Right lobe of liver (tissue), 4 donors: ENCODE measurements around the gene AGFG2.

ENCODE experiments used
- POLR2A ChIP-seq: fragments of 450-650 bp; IDR thresholded peaks from one replicate; pipeline ENCODE4 v1.6.1; 2017; ENCODE audit warnings: antibody characterized with exemption, mild to moderate bottlenecking
- TF ChIP-seq, protein P1 (sequence below), 4 donors: fragments of 200-600 bp in 3 of 4; fragments of 450-650 bp in 1 of 4; IDR thresholded peaks; one replicate each; pipeline versions ENCODE4 v1.5.1 to v1.8.0; 2016 to 2022; ENCODE audit warnings: antibody characterized with exemption in 4 of 4, mild to moderate bottlenecking in 2 of 4
- donor health status: DM: no; HTN: no; CAD: no.
- donor health status: DM: no; HTN: no; CAD: no.
- donor health status: DM: no; HTN: yes; CAD: no.

DNA sequence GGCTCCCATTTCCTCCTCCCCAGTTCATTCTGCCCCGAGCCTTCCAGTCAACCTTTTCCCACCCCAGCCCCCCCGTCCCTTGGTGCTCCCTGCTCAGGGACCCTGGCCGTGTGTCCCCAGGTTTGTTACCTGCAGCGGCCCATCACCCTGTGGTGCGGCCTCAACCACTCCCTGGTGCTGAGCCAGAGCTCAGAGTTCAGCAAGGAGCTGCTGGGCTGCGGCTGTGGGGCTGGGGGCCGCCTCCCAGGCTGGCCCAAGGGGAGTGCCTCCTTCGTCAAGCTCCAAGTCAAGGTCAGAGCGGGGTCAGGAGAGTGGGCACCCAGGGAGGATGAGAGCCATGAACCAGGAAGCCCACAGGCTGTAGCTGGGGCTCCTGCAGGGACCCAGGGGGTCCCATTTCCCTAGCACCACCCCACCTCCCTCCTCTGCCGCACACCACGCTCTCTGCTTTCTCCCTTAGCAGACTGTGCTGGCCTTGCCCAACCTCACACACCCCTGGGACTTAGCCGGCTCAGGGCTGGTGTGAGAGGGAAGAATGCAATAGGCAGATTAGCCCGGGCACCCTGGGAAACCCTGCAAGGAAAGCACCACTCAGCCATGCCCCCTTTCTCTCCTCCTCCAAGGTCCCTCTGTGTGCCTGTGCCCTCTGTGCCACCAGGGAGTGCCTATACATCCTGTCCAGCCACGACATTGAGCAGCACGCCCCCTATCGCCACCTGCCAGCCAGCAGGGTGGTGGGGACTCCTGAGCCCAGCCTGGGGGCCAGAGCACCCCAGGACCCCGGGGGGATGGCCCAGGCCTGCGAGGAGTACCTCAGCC, 61.1 kb downstream of the AGFG2 start:
- TF ChIP-seq, protein P1, sequence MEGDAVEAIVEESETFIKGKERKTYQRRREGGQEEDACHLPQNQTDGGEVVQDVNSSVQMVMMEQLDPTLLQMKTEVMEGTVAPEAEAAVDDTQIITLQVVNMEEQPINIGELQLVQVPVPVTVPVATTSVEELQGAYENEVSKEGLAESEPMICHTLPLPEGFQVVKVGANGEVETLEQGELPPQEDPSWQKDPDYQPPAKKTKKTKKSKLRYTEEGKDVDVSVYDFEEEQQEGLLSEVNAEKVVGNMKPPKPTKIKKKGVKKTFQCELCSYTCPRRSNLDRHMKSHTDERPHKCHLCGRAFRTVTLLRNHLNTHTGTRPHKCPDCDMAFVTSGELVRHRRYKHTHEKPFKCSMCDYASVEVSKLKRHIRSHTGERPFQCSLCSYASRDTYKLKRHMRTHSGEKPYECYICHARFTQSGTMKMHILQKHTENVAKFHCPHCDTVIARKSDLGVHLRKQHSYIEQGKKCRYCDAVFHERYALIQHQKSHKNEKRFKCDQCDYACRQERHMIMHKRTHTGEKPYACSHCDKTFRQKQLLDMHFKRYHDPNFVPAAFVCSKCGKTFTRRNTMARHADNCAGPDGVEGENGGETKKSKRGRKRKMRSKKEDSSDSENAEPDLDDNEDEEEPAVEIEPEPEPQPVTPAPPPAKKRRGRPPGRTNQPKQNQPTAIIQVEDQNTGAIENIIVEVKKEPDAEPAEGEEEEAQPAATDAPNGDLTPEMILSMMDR (IDR thresholded peaks at IDR 0.05), result no peak
- no peak for TF ChIP-seq POLR2A
